BLaER1 treated with 17β-estradiol and CSF1 and Interleukin-3, amounts not matched to agents 10 nM and 100 nM (cell line): ENCODE results near the gene RPL3.
A peak's percentile ranks its signal among the peaks of the same experiment; 100 is the strongest.

Experiments
- H3K27ac ChIP-seq, 11 experiments: shearing (Covaris generic); formaldehyde crosslinking; 2 replicates each; pipeline ENCODE4 v1.8.1; 2022
- H3K27me3 ChIP-seq, 11 experiments: shearing (Covaris generic); formaldehyde crosslinking; 2 replicates each; pipeline ENCODE4 v1.8.1; 2022
- H3K36me3 ChIP-seq, 11 experiments: shearing (Covaris generic); formaldehyde crosslinking; 2 replicates each; pipeline ENCODE4 v1.8.1; 2022
- H3K4me1 ChIP-seq, 10 experiments: shearing (Covaris generic); formaldehyde crosslinking; 2 replicates each; pipeline ENCODE4 v1.8.1; 2022
- H3K4me2 ChIP-seq, 11 experiments: shearing (Covaris generic); formaldehyde crosslinking; 2 replicates each; pipeline ENCODE4 v1.8.1; 2022
- H3K4me3 ChIP-seq, 10 experiments: shearing (Covaris generic); formaldehyde crosslinking; 2 replicates each; pipeline ENCODE4 v1.8.1; 2022
- H3K9ac ChIP-seq, 11 experiments: shearing (Covaris generic); formaldehyde crosslinking; 2 replicates each; pipeline ENCODE4 v1.8.1; 2022
- H3K9me3 ChIP-seq, 11 experiments: shearing (Covaris generic); formaldehyde crosslinking; replicated peaks in 1 of 11; 2 replicates each; pipeline ENCODE4 v1.8.1; 2022
- H4K20me1 ChIP-seq, 11 experiments: shearing (Covaris generic); formaldehyde crosslinking; 2 replicates each; pipeline ENCODE4 v1.8.1; 2022
- Cebpa-rat ChIP-seq, 11 experiments: shearing (Covaris generic); IDR thresholded peaks; 2 replicates each; pipeline ENCODE4 v1.8.1; 2022

Gene RPL3

GRCh38 chr22:39288135-39288898, 31.1 kb downstream of the RPL3 start:
- peak overlapping the region in 2 of 11 experiments; percentile 77 to 83; a peak in 3 of 22 replicates for H3K4me2 ChIP-seq

DNA sequence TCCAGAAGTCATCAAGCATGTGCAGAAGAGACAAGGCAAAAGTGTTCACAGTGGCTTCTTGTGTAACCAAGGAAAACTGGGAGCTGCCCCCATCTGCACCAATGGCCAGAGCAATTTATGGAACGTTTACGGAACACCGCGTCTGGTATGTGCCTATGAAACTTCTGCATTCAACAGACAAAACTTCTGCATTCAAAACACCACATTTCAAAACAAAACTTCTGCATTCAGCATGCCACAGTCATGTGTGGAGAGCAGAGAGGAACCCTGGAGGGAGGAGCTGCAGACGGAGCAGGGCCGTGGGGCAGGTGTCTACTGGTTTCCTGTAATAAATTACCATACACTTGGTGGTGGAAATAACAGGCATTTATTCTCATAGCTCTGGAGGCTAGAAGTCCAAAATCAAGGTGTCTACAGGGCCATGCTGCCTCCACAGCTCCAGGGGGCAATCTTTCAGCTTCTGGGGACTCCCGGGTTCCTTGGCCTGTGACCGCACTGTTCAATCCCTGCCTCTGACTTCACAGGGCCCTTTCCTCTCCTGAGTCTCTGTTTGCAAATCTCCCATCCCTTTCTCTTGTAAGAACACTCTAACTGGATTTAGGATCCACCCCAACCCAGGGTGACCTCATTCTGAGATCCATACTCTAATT, 32.2 kb downstream of the RPL3 start:
- Histone ChIP-seq H4K20me1 (peaks cover 0 to 4% (median 0%) of the 10 kb centered on the region in 11 experiments; a peak in 3 of 22 replicates), H3K4me1 (peaks cover 0 to 54% (median 8%) of the 10 kb centered on the region in 10 experiments; a peak in 14 of 20 replicates), H3K27ac (no peak overlapping the region; a peak in 2 of 22 replicates), H3K9ac (no peak overlapping the region), H3K36me3 (no peaks in the 10 kb centered on the region), H3K9me3 (peaks cover 0 to 12% (median 7%) of the 10 kb centered on the region in 11 experiments; a peak in 13 of 22 replicates), H3K27me3 (no peaks in the 10 kb centered on the region), H3K4me2 (peak overlapping the region in 2 of 11 experiments; percentile 77 to 83; a peak in 4 of 22 replicates), H3K4me3 (no peak overlapping the region)
- no peak for TF ChIP-seq Cebpa-rat (IDR thresholded peaks at IDR 0.05)

More at GRCh38 chr22:39288135-39288898, 31.1 kb downstream of the RPL3 start:
- no peaks in the 10 kb centered on the region for H3K27me3 ChIP-seq
- no peak overlapping the region for H3K4me3 ChIP-seq
- H3K4me1 ChIP-seq, result peaks cover 4 to 53% (median 11%) of the 10 kb centered on the region in 10 experiments; a peak in 15 of 20 replicates
- no peak overlapping the region for H3K9ac ChIP-seq
- no peak for TF ChIP-seq Cebpa-rat (IDR thresholded peaks at IDR 0.05)
- peaks cover 0 to 4% (median 0%) of the 10 kb centered on the region in 11 experiments; a peak in 3 of 22 replicates for H4K20me1 ChIP-seq
- H3K9me3 ChIP-seq, result peaks cover 0 to 12% (median 7%) of the 10 kb centered on the region in 11 experiments; a peak in 13 of 22 replicates
- no peak overlapping the region for H3K27ac ChIP-seq
- no peaks in the 10 kb centered on the region for H3K36me3 ChIP-seq

DNA sequence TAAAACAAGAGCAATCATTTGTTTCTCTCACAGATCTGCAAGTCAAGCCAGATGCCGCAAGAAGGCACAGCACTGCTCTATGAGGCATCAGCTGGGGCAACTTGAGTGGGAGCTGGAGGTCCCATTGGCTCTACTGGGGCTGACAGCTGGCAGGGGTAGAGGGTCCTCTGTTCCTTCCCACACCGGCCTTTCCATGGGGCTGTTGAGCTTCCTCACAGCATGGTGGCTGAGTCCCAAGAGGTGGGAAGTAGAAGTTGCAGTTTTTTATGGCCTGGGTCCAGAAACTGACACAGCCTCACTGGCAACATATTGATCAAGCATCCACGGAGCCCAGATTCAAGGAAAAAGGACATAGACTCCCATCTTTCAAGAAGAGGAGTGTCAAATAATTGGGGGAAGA, 34.4 kb downstream of the RPL3 start:
- H3K9me3 ChIP-seq, result peaks cover 0 to 12% (median 7%) of the 10 kb centered on the region in 11 experiments; a peak in 13 of 22 replicates
- no peak overlapping the region for H3K4me2 ChIP-seq
- H3K4me3 ChIP-seq, result no peak overlapping the region
- H4K20me1 ChIP-seq, result peaks cover 0 to 10% (median 0%) of the 10 kb centered on the region in 11 experiments; a peak in 1 of 22 replicates
- no peaks in the 10 kb centered on the region for H3K27me3 ChIP-seq
- peaks cover 0 to 47% (median 9%) of the 10 kb centered on the region in 10 experiments; a peak in 11 of 20 replicates for H3K4me1 ChIP-seq
- no peak for TF ChIP-seq Cebpa-rat (IDR thresholded peaks at IDR 0.05)
- H3K9ac ChIP-seq, result no peak overlapping the region
- H3K36me3 ChIP-seq, result no peaks in the 10 kb centered on the region
- H3K27ac ChIP-seq, result no peak overlapping the region

DNA sequence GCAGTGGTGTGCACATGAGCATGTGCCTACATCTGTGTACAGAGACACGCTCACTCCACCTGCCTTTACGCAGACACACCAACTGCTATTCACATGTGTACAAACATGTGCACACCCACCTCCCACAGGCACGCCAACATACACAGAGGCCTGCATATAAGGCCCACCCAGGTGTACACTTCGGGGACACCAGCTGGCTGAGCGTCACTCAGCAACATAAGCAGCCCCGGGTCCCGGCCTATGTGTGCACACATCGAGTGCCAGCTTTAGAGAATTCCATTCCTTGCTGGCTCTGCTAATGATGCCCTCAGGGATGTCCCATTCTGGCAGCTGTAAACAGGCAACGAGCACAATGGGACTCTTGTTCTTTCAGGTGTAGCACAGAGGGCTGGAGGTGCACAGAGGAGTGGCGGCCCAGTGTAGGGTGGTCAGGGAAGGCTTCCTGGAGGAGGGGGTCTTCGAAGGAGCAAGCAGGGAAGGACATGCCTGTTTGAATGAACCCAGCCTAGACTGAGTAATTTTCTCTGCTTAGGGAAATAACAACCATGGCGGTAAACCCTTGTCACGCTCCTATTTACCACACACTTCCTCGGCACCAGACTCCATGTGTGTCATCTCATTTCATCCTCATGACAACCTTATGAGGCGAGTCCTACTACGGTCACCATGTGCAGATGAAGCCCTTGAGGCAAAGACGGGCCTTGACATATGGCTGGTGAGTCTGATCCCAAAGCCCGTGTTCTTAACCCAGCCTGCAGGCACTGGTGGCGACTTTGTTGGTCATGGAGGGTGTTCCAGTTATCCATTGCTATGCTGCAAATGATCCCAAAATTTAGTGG, 35.1 kb downstream of the RPL3 start:
- H3K9ac ChIP-seq, result no peak overlapping the region
- H4K20me1 ChIP-seq, result peaks cover 0 to 10% (median 0%) of the 10 kb centered on the region in 11 experiments; a peak in 2 of 22 replicates
- no peak overlapping the region for H3K4me2 ChIP-seq
- TF ChIP-seq Cebpa-rat (IDR thresholded peaks at IDR 0.05), result no peak
- peaks cover 0 to 2% (median 0%) of the 10 kb centered on the region in 11 experiments; a peak in 2 of 22 replicates for H3K27me3 ChIP-seq
- H3K36me3 ChIP-seq, result no peaks in the 10 kb centered on the region
- H3K4me1 ChIP-seq, result peaks cover 0 to 47% (median 9%) of the 10 kb centered on the region in 10 experiments; a peak in 11 of 20 replicates
- H3K27ac ChIP-seq, result no peak overlapping the region
- H3K9me3 ChIP-seq, result peaks cover 0 to 12% (median 7%) of the 10 kb centered on the region in 11 experiments; a peak in 13 of 22 replicates
- no peak overlapping the region for H3K4me3 ChIP-seq

GRCh38 chr22:39283322-39284141, 35.9 kb downstream of the RPL3 start:
- TF ChIP-seq Cebpa-rat (IDR thresholded peaks at IDR 0.05), result no peak
- peak overlapping the region in 1 of 11 experiments; percentile 7; a peak in 2 of 22 replicates for H3K9ac ChIP-seq
- H3K27me3 ChIP-seq, result peaks cover 0 to 10% (median 0%) of the 10 kb centered on the region in 11 experiments; a peak in 3 of 22 replicates
- peaks cover 0 to 12% (median 7%) of the 10 kb centered on the region in 11 experiments; a peak in 13 of 22 replicates for H3K9me3 ChIP-seq
- H3K4me2 ChIP-seq, result peak overlapping the region in 3 of 11 experiments; percentile 41 to 68 (median 54); a peak in 6 of 22 replicates
- peaks cover 0 to 10% (median 0%) of the 10 kb centered on the region in 11 experiments; a peak in 2 of 22 replicates for H4K20me1 ChIP-seq
- no peak overlapping the region for H3K4me3 ChIP-seq
- H3K36me3 ChIP-seq, result no peaks in the 10 kb centered on the region
- no peak overlapping the region; a peak in 1 of 22 replicates for H3K27ac ChIP-seq
- H3K4me1 ChIP-seq, result peaks cover 0 to 46% (median 9%) of the 10 kb centered on the region in 10 experiments; a peak in 11 of 20 replicates

GRCh38 chr22:39282645-39283321, 36.6 kb downstream of the RPL3 start:
- Histone ChIP-seq H3K27ac (no peak overlapping the region; a peak in 1 of 22 replicates), H3K4me2 (peak overlapping the region in 3 of 11 experiments; percentile 41 to 68 (median 54); a peak in 6 of 22 replicates), H3K9me3 (peaks cover 0 to 12% (median 7%) of the 10 kb centered on the region in 11 experiments; a peak in 13 of 22 replicates), H3K36me3 (no peaks in the 10 kb centered on the region), H3K9ac (peak overlapping the region in 1 of 11 experiments; percentile 7; a peak in 2 of 22 replicates), H3K27me3 (peaks cover 0 to 18% (median 0%) of the 10 kb centered on the region in 11 experiments; a peak in 4 of 22 replicates), H4K20me1 (peaks cover 0 to 18% (median 0%) of the 10 kb centered on the region in 11 experiments; a peak in 3 of 22 replicates), H3K4me1 (peaks cover 0 to 45% (median 9%) of the 10 kb centered on the region in 10 experiments; a peak in 11 of 20 replicates), H3K4me3 (no peak overlapping the region)
- TF ChIP-seq Cebpa-rat (IDR thresholded peaks at IDR 0.05), result no peak

GRCh38 chr22:39281126-39281525, 38.3 kb downstream of the RPL3 start:
- Histone ChIP-seq H3K27ac (no peak overlapping the region), H3K4me2 (peak overlapping the region in 2 of 11 experiments; percentile 9 to 68; a peak in 3 of 22 replicates), H3K9ac (no peak overlapping the region), H3K27me3 (peaks cover 0 to 19% (median 0%) of the 10 kb centered on the region in 11 experiments; a peak in 4 of 22 replicates), H4K20me1 (peaks cover 0 to 18% (median 0%) of the 10 kb centered on the region in 11 experiments; a peak in 3 of 22 replicates), H3K9me3 (peaks cover 5 to 23% (median 16%) of the 10 kb centered on the region in 11 experiments; a peak in 20 of 22 replicates), H3K36me3 (no peaks in the 10 kb centered on the region), H3K4me1 (peaks cover 0 to 39% (median 11%) of the 10 kb centered on the region in 10 experiments; a peak in 12 of 20 replicates), H3K4me3 (no peak overlapping the region)
- no peak for TF ChIP-seq Cebpa-rat (IDR thresholded peaks at IDR 0.05)
